ENCODE data around the gene LDB2. TPM values are rescaled to one million over a fixed set of nuclear protein-coding genes. Genes with fewer than 3 reads are reported as not detected.
A peak's percentile ranks its signal among the peaks of the same experiment; 100 is the strongest.

LDB2 gene
- total and polyA plus RNA-seq, 2 donors from 2014 or later = 26.9 to 59.9 TPM

GRCh38 chr4:16916719-16917337, 18.4 kb upstream of the LDB2 start:
- peak; percentile 69 for TF ChIP-seq CTCF (IDR thresholded peaks at IDR 0.05; ENCODE audit: borderline replicate concordance, extremely low read depth, insufficient read depth)
- peak in 3 of 5 donors; percentile 37 to 73 (median 55) for DNase-seq
- no peaks in the 10 kb centered on the region for H3K4me1 ChIP-seq (ENCODE audit: control insufficient read depth in 2 of 3, insufficient read depth in 2 of 3, low read depth in 1 of 3, low read length in 3 of 3)
- intact Hi-C loops (cut with DNase I) = no loop called here
- no peaks in the 10 kb centered on the region for H3K27me3 ChIP-seq (ENCODE audit: control insufficient read depth, insufficient read depth, low read length)
- H3K9ac ChIP-seq (ENCODE audit: low read length in 3 of 3) = no peak overlapping the region
- no peaks in the 10 kb centered on the region for H3K36me3 ChIP-seq (ENCODE audit: control insufficient read depth in 2 of 3, insufficient read depth in 3 of 3, low read length in 3 of 3)
- no peak overlapping the region for H3K27ac ChIP-seq (ENCODE audit: low read depth in 2 of 2, low read length in 2 of 2)
- FAIRE-seq = no peak
- H3K9me3 ChIP-seq (ENCODE audit: control insufficient read depth in 2 of 3, insufficient read depth in 1 of 3, low read length in 3 of 3) = no peaks in the 10 kb centered on the region
- no peak overlapping the region for H3K4me3 ChIP-seq (ENCODE audit: low read length in 3 of 3)

DNA sequence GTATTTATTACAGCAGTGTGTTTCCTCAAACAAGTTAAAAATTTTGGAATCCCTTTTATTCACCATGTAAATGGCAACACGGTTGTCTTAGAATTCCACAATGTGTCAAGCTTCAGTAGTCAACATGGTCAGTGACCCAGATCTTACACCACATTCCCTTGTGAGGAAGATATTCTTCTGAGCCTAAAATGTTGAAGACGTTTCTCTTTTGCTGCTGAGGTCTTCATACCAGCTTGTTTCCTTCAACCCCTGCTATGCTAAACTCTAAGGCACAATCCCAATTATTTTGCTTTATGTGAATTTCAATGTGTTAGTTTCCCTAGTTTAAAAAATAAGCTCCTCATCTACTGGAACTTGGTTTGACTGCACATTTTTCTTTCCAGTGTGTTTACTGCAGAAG, 17.6 kb upstream of the LDB2 start:
- Histone ChIP-seq H3K27me3 (ENCODE audit: control insufficient read depth, insufficient read depth, low read length) (no peaks in the 10 kb centered on the region), H3K27ac (ENCODE audit: low read depth in 2 of 2, low read length in 2 of 2) (no peak overlapping the region), H3K4me3 (ENCODE audit: low read length in 3 of 3) (no peak overlapping the region), H3K9me3 (ENCODE audit: control insufficient read depth in 2 of 3, insufficient read depth in 1 of 3, low read length in 3 of 3) (no peaks in the 10 kb centered on the region), H3K4me1 (ENCODE audit: control insufficient read depth in 2 of 3, insufficient read depth in 2 of 3, low read depth in 1 of 3, low read length in 3 of 3) (no peaks in the 10 kb centered on the region), H3K9ac (ENCODE audit: low read length in 3 of 3) (no peak overlapping the region), H3K36me3 (ENCODE audit: control insufficient read depth in 2 of 3, insufficient read depth in 3 of 3, low read length in 3 of 3) (no peaks in the 10 kb centered on the region)
- no peak for FAIRE-seq
- TF ChIP-seq CTCF (IDR thresholded peaks at IDR 0.05; ENCODE audit: borderline replicate concordance, extremely low read depth, insufficient read depth) = no peak
- DNase-seq = peak in 2 of 5 donors; percentile 56 to 81
- intact Hi-C loops (cut with DNase I) = no loop called here

DNA sequence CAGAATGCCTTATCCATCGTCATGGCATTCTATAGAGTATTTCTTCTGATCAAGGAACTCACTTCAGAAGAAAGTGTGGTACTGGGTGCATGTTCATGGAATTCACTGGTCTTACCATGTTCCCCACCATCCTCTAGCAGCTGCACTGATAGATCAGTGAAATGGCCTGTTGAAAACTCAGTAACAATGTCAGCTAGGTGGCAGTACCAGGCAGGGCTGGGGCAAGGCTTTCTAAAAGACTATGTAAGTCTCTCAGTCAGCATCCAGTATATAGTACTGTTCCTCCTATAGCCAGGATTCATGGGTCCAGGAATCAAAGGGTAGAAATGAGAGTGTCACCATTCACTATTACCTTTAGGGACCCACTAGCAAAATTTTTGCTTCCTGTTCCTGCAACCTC, 15.8 kb upstream of the LDB2 start:
- intact Hi-C loops (cut with DNase I) = no loop called here
- Histone ChIP-seq H3K4me1 (ENCODE audit: control insufficient read depth in 2 of 3, insufficient read depth in 2 of 3, low read depth in 1 of 3, low read length in 3 of 3) (no peaks in the 10 kb centered on the region), H3K9me3 (ENCODE audit: control insufficient read depth in 2 of 3, insufficient read depth in 1 of 3, low read length in 3 of 3) (no peaks in the 10 kb centered on the region), H3K9ac (ENCODE audit: low read length in 3 of 3) (no peak overlapping the region), H3K36me3 (ENCODE audit: control insufficient read depth in 2 of 3, insufficient read depth in 3 of 3, low read length in 3 of 3) (no peaks in the 10 kb centered on the region), H3K27ac (ENCODE audit: low read depth in 2 of 2, low read length in 2 of 2) (no peak overlapping the region), H3K4me3 (ENCODE audit: low read length in 3 of 3) (no peak overlapping the region), H3K27me3 (ENCODE audit: control insufficient read depth, insufficient read depth, low read length) (no peaks in the 10 kb centered on the region)
- peak; percentile 36 for TF ChIP-seq CTCF (IDR thresholded peaks at IDR 0.05; ENCODE audit: borderline replicate concordance, extremely low read depth, insufficient read depth)
- DNase-seq (no peak), FAIRE-seq (no peak)

DNA sequence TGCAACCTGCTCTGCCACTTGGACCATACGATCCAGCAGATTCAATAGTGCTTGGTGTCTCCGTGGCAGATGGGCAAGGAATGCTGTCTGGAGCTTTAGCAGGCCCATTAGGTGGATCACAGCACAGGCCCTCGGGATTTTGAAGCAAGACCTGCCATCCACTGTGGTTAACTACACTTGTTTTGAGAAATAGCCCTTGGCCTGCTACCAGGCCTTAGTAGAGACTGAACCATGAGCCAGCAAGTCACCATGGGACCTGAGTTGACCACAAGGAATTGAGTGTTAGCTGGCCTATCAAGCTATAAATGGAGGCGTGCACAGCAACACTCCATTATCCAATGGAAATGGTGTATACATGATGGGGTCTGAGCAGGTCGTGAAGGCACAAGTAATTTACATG, 14.5 kb upstream of the LDB2 start:
- no peak overlapping the region for H3K9ac ChIP-seq (ENCODE audit: low read length in 3 of 3)
- intact Hi-C loops (cut with DNase I) = no loop called here
- FAIRE-seq = no peak

More for the DNA sequence above, 14.5 kb upstream of the LDB2 start:
- Histone ChIP-seq H3K36me3 (ENCODE audit: control insufficient read depth in 2 of 3, insufficient read depth in 3 of 3, low read length in 3 of 3) (no peaks in the 10 kb centered on the region), H3K9me3 (ENCODE audit: control insufficient read depth in 2 of 3, insufficient read depth in 1 of 3, low read length in 3 of 3) (no peaks in the 10 kb centered on the region), H3K27me3 (ENCODE audit: control insufficient read depth, insufficient read depth, low read length) (no peaks in the 10 kb centered on the region), H3K4me3 (ENCODE audit: low read length in 3 of 3) (no peak overlapping the region), H3K4me1 (ENCODE audit: control insufficient read depth in 2 of 3, insufficient read depth in 2 of 3, low read depth in 1 of 3, low read length in 3 of 3) (no peaks in the 10 kb centered on the region), H3K27ac (ENCODE audit: low read depth in 2 of 2, low read length in 2 of 2) (no peak overlapping the region)
- TF ChIP-seq CTCF (IDR thresholded peaks at IDR 0.05; ENCODE audit: borderline replicate concordance, extremely low read depth, insufficient read depth) = no peak
- DNase-seq = no peak

Measured in kidney (tissue), 14 donors.